ENCODE measurements around the gene CRISP2.

The CRISP2 gene

DNA sequence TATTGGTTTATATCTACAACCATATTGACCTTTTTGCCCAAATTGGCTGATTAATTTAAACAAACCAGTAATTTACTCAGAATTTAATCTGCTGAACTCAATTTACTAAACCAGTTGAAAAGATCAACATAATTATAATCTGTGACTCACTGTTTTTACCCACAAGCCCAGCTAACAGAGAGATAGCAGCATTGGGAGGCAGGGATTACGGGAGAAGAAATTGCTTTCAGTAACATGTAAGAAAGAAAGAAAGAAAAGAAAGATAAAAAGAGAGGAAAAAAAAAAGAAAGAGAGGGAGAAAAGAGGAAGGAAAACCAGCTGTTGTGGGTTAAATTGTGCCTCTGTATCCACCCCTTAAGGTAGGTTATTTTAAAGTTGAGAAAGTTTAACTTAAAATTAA lies 63.4 kb downstream of the CRISP2 start:
- no peaks in the 10 kb centered on the region for H3K79me2 ChIP-seq
- no peak overlapping the region for H3K27ac ChIP-seq
- H3K4me2 ChIP-seq (ENCODE audit: low read length), result no peak overlapping the region
- no peaks in the 10 kb centered on the region for H3K9me3 ChIP-seq (ENCODE audit: control insufficient read depth, low read length)
- TF ChIP-seq, protein P1, sequence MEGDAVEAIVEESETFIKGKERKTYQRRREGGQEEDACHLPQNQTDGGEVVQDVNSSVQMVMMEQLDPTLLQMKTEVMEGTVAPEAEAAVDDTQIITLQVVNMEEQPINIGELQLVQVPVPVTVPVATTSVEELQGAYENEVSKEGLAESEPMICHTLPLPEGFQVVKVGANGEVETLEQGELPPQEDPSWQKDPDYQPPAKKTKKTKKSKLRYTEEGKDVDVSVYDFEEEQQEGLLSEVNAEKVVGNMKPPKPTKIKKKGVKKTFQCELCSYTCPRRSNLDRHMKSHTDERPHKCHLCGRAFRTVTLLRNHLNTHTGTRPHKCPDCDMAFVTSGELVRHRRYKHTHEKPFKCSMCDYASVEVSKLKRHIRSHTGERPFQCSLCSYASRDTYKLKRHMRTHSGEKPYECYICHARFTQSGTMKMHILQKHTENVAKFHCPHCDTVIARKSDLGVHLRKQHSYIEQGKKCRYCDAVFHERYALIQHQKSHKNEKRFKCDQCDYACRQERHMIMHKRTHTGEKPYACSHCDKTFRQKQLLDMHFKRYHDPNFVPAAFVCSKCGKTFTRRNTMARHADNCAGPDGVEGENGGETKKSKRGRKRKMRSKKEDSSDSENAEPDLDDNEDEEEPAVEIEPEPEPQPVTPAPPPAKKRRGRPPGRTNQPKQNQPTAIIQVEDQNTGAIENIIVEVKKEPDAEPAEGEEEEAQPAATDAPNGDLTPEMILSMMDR (IDR thresholded peaks at IDR 0.05), result no peak
- H3K4me3 ChIP-seq (ENCODE audit: low read depth, low read length), result no peak overlapping the region
- H3K36me3 ChIP-seq (ENCODE audit: control insufficient read depth, insufficient read depth, low read length), result no peaks in the 10 kb centered on the region
- no peak overlapping the region for H2AFZ ChIP-seq
- H3K4me1 ChIP-seq, result no peaks in the 10 kb centered on the region
- H3K9ac ChIP-seq, result no peak overlapping the region
- no peaks in the 10 kb centered on the region for H3K27me3 ChIP-seq (ENCODE audit: control insufficient read depth, insufficient read depth, low read length)

GRCh38 chr6:49648036-49648435 lies 65.3 kb downstream of the CRISP2 start:
- H3K36me3 ChIP-seq (ENCODE audit: control insufficient read depth, insufficient read depth, low read length), result no peaks in the 10 kb centered on the region
- no peaks in the 10 kb centered on the region for H3K9me3 ChIP-seq (ENCODE audit: control insufficient read depth, low read length)
- H2AFZ ChIP-seq, result no peak overlapping the region
- no peaks in the 10 kb centered on the region for H3K27me3 ChIP-seq (ENCODE audit: control insufficient read depth, insufficient read depth, low read length)
- no peak overlapping the region for H3K27ac ChIP-seq
- no peak overlapping the region for H3K4me3 ChIP-seq (ENCODE audit: low read depth, low read length)
- H3K4me1 ChIP-seq, result no peaks in the 10 kb centered on the region
- no peak overlapping the region for H3K9ac ChIP-seq
- H3K79me2 ChIP-seq, result no peaks in the 10 kb centered on the region
- TF ChIP-seq, protein P1 (IDR thresholded peaks at IDR 0.05), result no peak
- H3K4me2 ChIP-seq (ENCODE audit: low read length), result no peak overlapping the region

DNA sequence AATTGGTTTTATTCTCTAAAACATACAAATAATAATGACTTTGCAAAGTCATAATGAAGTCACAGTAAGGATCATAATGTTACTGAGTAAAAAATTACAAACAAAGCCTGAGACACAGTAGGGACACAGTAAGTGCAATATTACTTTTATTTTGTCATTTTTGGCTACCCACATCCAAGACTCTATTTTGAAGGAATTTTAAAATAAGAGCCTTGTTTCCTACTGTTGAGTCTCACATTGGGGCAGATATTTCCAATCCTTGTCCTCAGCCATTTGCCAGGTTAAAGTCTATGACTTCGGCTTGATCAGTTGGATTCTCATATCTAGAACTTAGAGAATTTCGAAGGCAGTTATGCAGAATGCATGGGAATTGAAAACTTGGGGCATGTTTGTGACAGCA lies 65.9 kb downstream of the CRISP2 start:
- H3K27ac ChIP-seq, result no peak overlapping the region
- H3K9ac ChIP-seq, result no peak overlapping the region
- H3K79me2 ChIP-seq, result no peaks in the 10 kb centered on the region
- H3K4me2 ChIP-seq (ENCODE audit: low read length), result no peak overlapping the region
- H3K4me1 ChIP-seq, result no peaks in the 10 kb centered on the region
- H3K27me3 ChIP-seq (ENCODE audit: control insufficient read depth, insufficient read depth, low read length), result no peaks in the 10 kb centered on the region
- TF ChIP-seq, protein P1 (IDR thresholded peaks at IDR 0.05), result no peak
- H3K9me3 ChIP-seq (ENCODE audit: control insufficient read depth, low read length), result no peaks in the 10 kb centered on the region
- no peak overlapping the region for H3K4me3 ChIP-seq (ENCODE audit: low read depth, low read length)
- H3K36me3 ChIP-seq (ENCODE audit: control insufficient read depth, insufficient read depth, low read length), result no peaks in the 10 kb centered on the region
- no peak overlapping the region for H2AFZ ChIP-seq

DNA sequence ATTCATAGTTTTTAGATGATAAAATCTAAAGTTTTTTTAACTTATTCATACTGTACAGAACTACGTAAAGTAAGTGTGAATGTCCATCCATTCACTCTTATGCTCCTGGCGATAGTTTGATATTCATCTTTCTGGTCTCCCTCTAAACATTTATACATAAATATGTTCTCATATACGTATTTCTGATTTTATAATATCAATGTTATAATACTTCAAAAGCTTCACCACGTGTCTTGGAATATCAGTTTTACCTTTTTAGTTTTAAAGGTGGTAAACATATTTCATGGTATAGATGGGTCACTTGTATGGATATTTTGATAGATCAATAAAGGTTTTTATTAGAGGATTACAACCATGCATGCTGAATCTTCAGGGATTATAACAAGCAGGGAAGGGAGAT lies 66.4 kb downstream of the CRISP2 start:
- Histone ChIP-seq H2AFZ (no peak overlapping the region), H3K4me2 (ENCODE audit: low read length) (no peak overlapping the region), H3K9me3 (ENCODE audit: control insufficient read depth, low read length) (no peaks in the 10 kb centered on the region)

More for the DNA sequence above, 66.4 kb downstream of the CRISP2 start:
- TF ChIP-seq, protein P1 (IDR thresholded peaks at IDR 0.05), result no peak
- no peaks in the 10 kb centered on the region for H3K4me1 ChIP-seq
- H3K79me2 ChIP-seq, result no peaks in the 10 kb centered on the region
- H3K36me3 ChIP-seq (ENCODE audit: control insufficient read depth, insufficient read depth, low read length), result no peaks in the 10 kb centered on the region
- H3K27me3 ChIP-seq (ENCODE audit: control insufficient read depth, insufficient read depth, low read length), result no peaks in the 10 kb centered on the region
- H3K4me3 ChIP-seq (ENCODE audit: low read depth, low read length), result no peak overlapping the region
- no peak overlapping the region for H3K9ac ChIP-seq
- H3K27ac ChIP-seq, result no peak overlapping the region
